Hematopoietic multipotent progenitor cell treated with erythropoietin and hydrocortisone succinate and interleukin-3 and kit ligand, for 17 days (in vitro differentiated cells): ENCODE results near the gene SMAD7.

Source experiments
- DNase-seq: peaks from one replicate; pipeline ENCODE4 v3.0.0-alpha.2; 2015; ENCODE audit warnings: low spot score

The SMAD7 gene

GRCh38 chr18:48944634-48945033, 6.1 kb downstream of the SMAD7 start:
- DNase-seq = no peak

GRCh38 chr18:48943736-48944527, 6.8 kb downstream of the SMAD7 start:
- DNase-seq = no peak

GRCh38 chr18:48943333-48943732, 7.4 kb downstream of the SMAD7 start:
- no peak for DNase-seq

DNA sequence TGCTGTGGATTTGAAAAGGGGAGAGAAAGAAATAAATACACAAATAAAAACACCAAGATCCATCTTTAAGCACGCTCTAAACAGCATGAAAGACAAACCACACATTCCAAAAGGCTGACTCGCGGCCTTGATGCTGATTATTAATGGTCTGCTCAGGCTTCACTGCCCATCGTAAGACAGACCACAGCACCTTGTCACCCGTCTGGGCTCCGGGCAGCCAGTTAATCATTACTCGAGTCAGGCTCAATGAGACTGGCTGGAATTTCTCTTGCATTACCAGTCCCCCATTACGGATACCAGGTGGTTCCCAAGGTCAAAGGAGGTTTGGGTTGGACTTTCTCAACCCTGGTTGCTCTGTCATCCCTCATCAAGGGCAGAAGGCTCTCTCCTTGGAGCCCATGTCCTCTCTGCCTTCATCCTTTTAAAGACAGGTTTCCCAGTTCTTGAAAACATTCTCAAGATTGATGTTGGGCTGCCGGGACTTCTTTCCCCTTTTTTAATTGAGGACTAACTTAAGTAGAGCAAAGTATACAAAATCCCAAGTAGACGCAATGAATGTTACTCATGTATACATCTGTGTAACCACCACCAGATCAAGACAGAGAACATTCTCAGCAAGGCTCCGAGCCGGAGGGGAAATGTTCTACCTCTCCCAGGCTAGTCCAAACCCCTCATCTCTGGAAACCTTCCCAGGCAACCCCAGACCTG, 8.1 kb downstream of the SMAD7 start:
- DNase-seq = no peak

DNA sequence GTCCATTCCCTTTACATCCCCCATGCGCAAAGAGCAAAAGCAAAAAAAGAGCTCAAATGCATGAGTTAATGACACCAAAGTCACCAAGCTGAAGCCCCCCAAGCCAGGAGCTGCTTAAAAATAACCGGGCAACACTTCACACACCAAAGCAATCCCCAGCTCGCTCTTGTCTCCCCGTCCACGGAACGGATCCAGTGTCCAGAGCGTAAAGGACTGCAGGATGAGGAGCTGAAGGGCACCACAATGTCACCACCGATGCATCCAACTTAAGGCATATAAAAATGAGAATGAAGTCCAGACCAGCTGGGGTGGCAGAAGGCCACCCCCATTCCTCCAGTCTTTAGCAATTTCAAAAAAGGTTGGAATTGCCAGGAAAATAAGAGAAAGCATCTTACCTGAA, 8.7 kb downstream of the SMAD7 start:
- no peak for DNase-seq

- no peak for DNase-seq
Measured at GRCh38 chr18:48941672-48942071, 9.1 kb downstream of the SMAD7 start.

DNA sequence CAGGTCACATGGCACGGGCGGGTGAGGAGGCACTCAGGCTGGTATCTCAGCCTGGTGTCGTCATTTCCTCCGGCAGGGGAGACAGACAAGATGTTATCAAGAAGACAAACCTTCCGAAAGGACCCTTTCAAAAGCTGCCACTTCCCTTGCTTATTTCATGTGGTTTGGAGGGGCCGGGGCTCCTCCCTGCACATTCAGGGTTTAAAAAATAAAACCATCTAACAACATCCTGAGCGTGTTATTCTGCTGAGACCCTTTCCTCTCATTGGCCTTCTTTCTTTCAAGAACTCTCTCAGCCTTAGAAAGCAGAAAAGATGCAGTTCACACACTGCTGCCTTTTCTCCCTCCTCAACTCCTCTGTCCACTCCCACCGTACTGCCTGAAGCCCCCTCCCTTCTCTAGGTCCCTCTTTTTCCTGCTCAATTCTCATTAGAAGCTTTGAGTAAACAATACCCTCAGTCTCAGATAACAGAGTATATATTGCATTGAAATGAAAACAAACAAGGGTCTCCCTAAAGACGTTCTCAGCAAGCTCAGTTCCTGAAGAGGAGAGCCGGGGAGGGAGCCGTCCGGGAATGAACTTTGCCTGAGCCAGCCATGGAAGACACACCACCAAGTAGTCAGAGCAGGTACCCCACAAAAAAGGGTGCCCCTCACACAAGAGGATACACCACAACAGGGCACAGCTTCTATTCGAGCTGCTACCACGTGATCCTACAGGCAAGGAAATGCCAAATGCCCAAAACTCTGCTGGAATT, 9.7 kb downstream of the SMAD7 start:
- no peak for DNase-seq

DNA sequence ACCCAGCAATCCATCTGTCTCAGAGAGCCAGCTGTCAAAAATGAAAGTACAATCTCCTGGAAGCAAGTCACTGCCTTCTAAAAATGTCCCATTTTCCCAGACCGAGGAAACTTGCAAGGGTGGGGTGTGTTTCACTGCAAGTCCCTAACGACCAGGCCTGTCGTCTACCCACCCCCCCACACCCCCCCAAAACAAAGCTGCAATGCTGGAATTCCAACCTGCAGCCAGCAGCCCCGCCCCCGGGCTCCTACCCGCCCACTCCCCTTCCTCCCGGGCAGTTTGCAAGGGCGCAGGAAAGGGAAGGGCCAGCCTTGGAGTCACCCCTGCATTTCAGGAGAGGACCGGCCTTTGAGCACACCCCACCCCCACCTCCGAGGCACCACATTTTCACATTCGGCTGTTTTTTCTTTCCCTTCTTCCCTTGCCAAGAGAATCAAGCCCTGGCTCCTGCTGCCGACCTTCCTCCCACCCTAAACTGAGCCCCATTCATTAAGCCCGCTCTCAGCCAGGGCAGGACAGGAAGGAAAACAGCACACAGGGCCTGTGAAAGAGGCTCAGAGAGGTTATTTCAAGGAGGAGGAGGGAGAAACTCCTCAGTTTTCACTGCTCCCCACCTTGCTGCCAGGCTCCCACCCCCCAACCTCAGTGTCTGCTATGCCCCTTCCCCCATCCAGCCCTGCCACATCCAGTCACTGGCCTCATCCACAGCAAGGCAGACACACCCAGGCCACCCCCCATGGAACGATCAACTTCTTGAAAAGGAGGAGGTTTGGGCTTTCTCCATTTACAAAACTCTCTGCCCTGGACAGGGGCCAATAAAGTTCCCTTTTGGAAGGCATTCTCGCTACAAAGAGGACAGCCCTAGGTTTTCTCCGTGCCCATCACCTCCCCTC, 11.3 kb downstream of the SMAD7 start:
- no peak for DNase-seq

DNA sequence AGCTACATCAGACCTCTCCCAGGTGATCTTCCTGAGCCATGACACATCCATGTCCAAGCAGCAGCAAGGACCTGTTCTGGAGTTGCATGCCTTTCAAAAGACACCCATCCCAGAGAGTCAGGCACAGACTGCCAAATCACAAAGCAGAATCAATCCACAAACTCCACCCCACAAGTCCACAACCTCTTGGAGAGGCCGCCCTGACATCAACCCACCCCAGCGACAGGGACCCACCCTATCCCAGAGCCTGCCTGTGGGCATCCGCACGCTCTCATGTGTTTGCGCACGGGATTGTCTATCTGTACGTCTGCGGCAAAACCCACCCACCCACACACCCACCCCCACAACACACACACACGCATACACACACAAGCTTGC, 11.9 kb downstream of the SMAD7 start:
- DNase-seq = no peak

- no peak for DNase-seq
Measured at GRCh38 chr18:48937869-48938750, 12.7 kb downstream of the SMAD7 start.

DNA sequence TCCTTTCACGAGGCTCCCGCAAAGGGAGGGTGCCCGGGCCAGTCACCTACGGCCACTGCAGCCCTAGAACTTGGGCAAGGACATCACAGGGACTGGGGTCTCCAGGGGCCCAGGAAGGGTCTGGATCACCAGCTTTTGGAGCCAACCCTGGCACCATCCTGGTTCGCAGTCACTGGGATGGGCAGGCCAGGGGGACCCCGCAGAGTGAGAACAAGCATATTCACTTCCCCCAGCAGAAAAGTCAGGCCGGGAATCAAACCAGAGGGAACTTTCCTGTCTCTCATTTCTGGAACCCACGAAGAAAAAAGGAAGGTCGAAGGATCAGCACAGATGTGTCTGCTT, 15.4 kb downstream of the SMAD7 start:
- no peak for DNase-seq

DNA sequence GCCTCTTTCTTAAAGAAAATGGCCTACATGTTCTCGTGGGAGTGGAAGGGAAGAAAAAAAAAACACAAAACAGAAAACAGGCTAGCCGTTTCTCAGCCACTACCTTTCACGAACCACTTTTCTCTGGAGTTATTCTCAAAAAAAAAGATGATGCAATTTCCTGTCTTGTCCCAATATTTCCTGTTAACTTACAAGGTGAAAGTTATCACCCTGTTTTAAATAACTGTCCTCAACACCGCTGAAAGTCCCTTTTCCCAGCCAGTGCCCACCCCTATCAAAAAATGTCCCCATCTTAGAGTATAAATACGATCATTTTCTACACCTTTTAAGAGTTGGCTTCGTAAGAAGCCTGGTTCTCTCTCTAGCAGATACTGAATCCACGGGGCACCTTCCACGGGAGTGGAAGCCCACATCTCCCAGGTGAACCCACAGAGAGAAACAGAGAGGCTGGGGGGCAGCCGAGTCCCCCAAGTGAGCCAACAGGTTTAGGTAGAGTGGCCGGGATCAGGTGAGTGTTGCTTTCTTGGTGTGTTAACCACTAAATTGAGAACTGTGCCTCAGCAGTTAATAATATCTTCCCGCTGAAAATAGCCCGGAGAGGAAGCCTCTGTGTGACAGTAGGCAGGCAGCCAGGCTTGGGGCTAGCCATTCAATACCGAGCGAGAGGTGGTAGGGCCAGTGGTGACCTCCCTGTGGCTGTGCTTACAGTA, 15.9 kb downstream of the SMAD7 start:
- no peak for DNase-seq

GRCh38 chr18:48934415-48934722, 16.4 kb downstream of the SMAD7 start:
- DNase-seq = no peak

DNA sequence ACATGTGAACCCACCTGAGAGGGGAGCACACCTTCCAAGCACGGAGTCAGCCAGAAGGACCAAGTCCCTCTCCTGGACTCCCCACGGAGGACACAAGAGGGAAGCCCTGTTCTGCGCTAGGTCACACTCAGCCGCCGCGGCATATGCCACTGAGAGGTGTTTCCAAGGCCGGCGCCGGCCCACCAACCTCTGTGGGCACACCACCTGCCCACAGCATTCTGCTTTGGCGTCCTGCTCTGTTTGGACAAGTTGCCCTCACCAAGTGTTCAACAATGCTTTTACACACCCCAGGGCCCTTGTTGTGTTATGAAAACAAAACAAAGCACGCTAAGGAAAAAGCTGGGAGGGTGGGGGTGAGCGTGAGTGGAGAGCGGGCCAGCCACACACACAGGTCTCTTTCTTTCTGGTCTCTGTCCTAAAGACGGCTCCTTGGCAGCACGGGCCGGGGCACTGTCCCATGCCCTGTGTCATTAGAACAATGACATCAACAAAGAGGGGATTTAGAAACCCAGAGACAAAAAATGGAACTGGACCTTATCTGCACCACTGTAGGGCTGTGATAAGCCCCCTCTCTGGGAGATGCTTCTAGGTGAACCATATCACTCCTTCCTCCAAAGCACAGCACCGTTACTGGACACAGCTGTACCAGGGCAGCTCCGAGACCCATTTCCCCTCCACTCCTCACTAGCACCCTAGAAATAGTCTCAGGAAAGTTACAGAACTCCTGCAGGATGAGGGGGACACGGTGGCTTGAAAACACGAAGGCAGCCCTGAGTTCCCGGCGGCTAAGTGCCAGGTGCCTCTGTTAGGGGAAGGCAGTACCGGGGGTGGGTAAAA, 17.0 kb downstream of the SMAD7 start:
- no peak for DNase-seq

GRCh38 chr18:48932822-48933510, 17.8 kb downstream of the SMAD7 start:
- DNase-seq = no peak

- DNase-seq = no peak
Measured at GRCh38 chr18:48932462-48932818, 18.3 kb downstream of the SMAD7 start.

DNA sequence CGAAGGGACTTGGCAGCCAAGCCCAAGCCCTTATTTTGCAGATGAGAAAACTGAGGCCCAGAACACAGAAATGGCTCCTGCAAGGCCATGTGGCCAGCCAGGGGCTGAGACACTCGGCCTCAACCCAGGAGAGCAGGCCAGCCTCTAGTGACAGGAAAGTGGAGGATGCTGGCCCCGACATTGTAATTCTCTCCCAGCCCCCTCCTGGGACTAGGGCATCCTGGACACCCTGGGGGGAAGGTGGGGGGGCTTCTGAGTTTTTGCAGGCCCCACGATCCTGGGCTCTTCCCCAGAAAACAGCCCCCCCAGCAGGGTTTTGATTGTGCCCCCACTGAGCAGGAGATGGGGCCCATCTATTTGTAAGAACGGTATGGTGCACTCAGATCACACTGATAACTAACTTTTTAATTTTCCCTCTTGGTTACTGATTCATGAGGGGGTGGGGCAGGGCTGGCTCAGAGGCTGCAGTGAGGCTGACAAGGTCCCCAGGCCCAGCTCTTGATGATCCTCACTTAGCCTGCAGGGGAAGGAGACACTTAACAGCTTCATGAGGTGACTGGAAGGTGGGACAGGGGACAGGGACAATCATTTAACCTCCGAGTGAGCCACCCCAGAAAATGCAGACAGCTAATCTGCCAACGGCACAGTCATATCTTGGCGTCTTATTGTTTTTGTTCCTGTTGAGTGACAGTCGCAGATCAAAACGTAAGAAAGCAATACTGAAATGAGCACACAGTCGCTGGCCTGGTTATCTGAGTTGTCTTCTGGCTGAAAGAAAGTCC, 18.9 kb downstream of the SMAD7 start:
- DNase-seq = no peak

DNA sequence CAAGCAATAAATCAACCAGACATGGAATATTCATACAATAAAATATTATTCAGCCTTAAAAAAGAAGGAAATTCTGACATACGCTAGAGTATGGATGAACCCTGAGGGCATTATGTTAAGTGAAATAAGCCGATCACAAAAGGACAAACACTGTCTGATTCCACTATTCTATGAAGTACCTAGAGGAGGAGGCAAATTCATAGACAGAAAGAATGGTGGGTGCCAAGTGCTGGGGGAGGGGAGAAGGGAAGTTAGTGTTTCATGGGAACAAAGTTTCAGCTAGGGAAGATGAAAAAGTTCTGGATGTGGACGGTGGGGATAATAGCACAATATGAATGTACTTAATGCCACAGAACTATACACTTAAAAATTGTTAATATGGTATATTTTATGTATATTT, 19.8 kb downstream of the SMAD7 start:
- no peak for DNase-seq
